Myocyte (in vitro differentiated cells): Measurements from ENCODE around the gene DCAF8. TPM values are rescaled to one million over a fixed set of nuclear protein-coding genes. Genes with fewer than 3 reads are reported as not detected.
A peak's percentile ranks its signal among the peaks of the same experiment; 100 is the strongest.

Experiments
- DNase-seq: peaks from one replicate; pipeline ENCODE4 v3.0.0-alpha.2; 2012; ENCODE audit warnings: low read depth
- total RNA-seq: library from RNA; depleted of rRNA; stranded (reverse); fragments of >200 nt; gene quantifications from 2 replicates; pipeline ENCODE4 v1.2.3, GENCODE V29; 2014

The DCAF8 gene
- total RNA-seq, 1 donor from 2014 or later, result 96.9 TPM

- peak; percentile 67 for DNase-seq
These were observed 56.3 kb downstream of the DCAF8 start for GRCh38 chr1:160206036-160206389.

DNA sequence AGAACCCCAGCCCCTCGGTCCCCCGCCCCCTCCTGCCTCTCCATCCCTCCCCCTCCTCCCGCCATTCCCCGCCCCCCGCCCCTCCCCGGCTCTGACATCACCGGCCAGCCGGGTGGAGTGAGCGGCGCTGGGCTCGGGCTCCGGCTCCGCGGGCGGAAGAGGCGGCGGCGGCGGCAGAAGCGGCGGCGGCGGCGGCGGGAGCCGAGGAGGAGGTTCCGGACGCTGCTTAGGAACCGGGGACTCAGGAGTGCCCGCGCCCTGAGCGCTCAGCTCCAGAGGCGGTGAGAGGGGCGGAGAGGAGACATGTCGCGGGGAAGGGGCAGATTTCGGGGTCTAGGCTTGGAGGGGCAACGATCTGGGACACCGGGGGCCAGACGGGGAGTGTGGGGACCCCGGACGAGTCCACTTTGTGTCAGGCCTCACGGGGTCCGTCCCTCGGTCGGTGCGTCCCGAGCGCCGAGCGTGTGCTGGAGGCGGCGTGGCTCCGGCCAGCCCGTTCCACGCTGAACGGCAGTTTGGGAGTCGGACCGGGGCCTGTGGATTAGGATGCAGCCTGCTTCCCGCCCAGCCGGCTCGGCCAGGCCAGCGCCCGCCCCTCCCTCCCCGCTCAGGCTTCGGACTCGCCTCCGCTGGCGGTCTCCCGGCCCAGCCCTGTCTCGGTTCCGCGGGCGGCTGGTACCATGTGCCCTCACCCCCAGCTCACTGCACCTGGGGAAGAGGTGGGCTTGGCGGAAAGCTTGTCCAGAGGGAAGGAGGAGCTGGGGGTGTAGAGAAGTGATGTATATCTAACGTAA lies 56.9 kb downstream of the DCAF8 start, which contains the start of gene PEA15:
TSS of gene PEA15 (plus strand) at position 143 of the 794 bp plus-strand sequence. CDS start 6,161 bp downstream, outside the sequence.
- peak; percentile 77 for DNase-seq

DNA sequence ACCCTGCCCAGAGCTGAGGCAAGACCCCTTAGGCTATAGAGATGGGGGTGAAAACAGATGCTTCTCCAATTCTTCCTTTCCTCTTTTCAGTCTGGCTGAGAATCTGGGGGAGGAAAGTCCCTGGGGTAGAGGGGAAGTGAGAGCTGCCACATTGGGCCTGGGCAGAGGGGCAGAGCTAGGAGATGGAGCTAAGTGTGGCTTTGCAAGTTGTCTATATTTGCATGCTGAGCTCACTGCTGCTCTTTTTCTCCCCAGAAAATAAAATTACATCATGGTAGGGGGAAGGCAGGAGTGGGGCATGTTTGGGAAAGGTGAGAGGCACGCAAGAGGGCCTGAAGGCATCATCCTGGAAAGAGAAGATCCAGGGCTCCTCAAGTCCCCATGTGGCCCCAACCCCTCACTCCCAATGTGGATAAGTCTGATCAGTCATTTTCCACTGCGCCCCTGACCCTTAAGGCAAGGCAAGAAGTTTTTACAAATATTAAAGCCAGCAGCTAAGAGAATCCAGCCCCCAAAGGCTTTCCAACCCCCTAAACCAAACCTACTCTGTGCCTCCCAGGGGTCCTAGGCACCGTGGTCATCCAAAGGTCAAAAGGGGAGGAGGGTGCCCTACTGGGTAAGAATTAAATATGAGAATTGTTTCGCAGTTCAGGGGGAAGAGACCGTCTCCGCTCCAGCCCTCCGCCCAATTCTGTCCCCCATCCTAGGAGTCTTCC lies 57.7 kb downstream of the DCAF8 start:
- DNase-seq, result no peak

DNA sequence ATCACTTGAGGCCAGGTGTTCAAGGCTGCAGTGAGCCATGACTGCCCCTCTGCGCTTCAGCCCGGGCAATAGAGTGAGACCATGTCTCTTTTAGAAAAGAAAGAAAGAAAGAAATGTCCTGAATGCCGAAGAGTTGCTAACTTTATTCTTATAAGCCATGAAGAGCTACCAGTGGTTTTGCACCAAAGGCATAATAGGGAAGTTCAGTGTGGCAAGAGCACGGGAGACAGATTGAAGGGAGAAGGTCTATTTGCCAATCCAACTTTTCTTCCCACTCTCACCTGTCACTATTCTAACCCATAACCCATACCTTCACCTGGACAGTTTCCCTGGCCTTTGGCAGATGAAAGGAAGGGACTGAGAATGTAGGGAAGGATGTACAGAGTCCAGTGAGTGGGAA lies 61.6 kb downstream of the DCAF8 start:
- DNase-seq, result no peak

GRCh38 chr1:160197231-160197630 lies 65.1 kb downstream of the DCAF8 start:
- no peak for DNase-seq

DNA sequence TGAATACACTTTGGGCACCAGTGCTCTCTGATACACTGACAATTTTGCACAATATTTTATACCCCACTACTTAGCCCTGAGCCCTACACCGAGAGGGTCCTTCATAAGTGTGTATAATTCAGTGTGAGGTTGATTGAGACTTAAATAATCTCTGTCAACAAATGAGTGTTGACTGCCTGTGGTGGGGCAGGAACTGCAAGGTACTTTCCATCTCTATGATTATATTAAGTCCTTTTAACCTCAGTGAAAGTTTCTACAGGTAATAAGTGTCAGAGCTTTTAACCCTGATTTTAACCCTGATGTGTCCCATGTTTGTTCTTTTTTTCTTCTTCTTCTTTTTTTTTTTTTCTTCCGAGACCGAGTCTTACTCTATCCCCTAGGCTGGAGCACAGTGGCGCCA lies 66.2 kb downstream of the DCAF8 start:
- DNase-seq, result no peak

GRCh38 chr1:160194737-160195059 lies 67.7 kb downstream of the DCAF8 start:
- DNase-seq, result no peak

GRCh38 chr1:160193832-160194736 lies 68.3 kb downstream of the DCAF8 start:
- DNase-seq, result no peak

- DNase-seq, result peak; percentile 94
These were observed 69.1 kb downstream of the DCAF8 start for GRCh38 chr1:160193091-160193819.

GRCh38 chr1:160192234-160192633 lies 70.1 kb downstream of the DCAF8 start:
- no peak for DNase-seq

DNA sequence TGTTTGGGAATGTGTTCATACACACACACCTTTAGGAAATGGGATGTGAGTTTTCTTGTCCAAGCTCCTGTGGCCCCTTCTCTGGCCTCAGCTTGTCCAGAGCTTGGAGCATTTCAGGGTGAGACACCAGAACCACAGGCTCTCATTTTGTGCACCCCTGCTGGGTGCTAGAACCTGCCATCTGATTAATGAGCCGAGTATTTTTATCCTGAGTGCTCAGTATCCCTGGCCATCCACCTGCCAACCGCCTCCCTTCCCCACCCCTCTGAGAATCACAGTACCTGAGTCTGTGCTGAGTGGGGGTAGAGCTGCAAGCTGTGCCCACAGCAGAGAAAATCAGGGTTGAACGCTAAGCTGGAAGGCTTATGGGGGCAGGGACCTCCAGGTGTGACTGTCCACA lies 70.6 kb downstream of the DCAF8 start:
- no peak for DNase-seq

- DNase-seq, result peak; percentile 89
These were observed 72.4 kb downstream of the DCAF8 start, which contains the start of gene CASQ1 for GRCh38 chr1:160189649-160190625. Gene CASQ1, plus strand, starts transcription at chr1:160190575. Its CDS starts 177 bp downstream, at chr1:160190752.

DNA sequence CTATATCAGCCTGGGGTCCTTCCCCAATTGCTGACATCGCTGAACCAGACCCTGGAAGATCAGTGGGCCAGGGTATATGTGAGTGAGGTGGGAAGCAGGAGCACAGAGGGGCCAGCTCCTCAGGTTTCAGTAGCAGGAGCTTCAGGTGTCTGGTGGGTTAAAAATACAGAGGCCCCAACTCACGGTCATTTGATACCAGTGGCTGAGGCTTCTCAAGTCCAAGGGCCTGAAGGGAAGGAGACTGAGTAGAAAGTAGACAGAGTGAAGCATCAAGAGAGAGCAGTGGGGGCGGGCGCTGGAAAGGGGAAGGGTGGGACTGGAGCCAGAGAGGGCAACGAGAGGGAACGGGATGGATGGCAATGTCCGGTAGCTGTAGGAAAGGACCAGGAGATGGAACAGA lies 74.0 kb downstream of the DCAF8 start:
- no peak for DNase-seq

DNA sequence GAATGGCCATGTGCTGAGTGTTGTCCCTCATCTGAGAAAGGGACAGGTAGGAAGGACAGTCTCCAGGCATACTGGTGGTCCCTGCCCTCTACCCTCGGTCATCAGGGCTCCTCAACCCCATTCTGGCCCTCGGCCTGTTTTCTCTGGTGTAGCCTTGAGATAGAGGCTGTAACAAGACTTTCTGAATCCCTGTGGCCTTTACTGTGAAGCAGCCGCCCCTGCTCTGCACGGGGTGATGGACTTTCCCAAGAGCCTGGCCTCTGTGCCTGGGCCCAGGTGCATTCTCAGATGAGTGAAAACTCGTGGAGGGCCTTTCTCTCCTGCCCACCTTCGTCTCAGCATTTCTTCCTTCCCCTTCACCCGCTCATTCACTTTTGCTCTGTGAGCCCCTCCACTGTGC lies 74.9 kb downstream of the DCAF8 start:
- no peak for DNase-seq

- DNase-seq, result no peak
These were observed 75.6 kb downstream of the DCAF8 start for GRCh38 chr1:160186729-160187128.

DNA sequence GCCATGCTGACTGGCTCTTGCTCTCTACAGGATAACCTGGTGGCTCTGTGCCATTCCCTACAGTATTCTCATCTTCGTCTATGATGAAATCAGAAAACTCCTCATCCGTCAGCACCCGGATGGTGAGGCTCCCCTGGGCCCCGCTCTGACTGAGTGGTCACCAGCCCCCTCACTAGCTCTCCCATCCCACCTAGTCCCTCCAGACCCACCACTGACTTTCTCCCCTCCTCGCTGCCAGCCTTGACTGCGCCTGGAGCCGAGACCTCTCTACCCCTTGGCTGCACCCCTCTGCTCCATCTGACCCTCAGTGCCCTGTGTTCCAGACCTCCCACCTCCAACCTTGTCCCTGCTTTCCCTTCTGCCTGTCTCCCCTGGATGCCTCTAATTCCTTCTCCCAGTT lies 76.1 kb downstream of the DCAF8 start:
- DNase-seq, result no peak

- DNase-seq, result no peak
These were observed 83.0 kb downstream of the DCAF8 start for GRCh38 chr1:160179336-160179735.

- no peak for DNase-seq
These were observed 83.6 kb downstream of the DCAF8 start for GRCh38 chr1:160178731-160179130.

DNA sequence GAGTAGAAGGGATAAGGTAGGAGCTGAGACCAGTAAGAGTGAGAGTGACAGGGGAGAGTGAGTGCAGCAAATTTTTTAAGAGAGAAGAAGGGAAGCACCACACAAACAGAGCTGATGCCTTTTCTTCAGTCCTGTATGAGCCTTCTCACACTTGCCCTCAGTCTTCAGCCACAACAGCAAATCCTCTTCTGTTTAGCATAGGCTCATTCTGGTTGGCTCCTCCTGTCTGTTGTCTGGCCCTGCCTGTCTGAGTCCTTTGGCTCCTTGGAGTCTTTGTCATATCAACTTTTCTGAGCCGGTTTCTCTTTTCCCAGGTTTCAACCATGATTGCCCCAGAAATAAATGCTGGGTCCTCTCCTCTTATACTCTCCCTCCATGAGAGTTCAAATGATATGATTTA lies 84.7 kb downstream of the DCAF8 start:
- DNase-seq, result no peak

- no peak for DNase-seq
These were observed 85.1 kb downstream of the DCAF8 start for GRCh38 chr1:160177231-160177630.
